H9 (cell line): ENCODE results near the gene C19orf85. TPM values are rescaled to one million over a fixed set of nuclear protein-coding genes. Genes with fewer than 3 reads are reported as not detected.
A peak's percentile ranks its signal among the peaks of the same experiment; 100 is the strongest.

Source experiments
- DNase-seq: peaks from one replicate; pipeline ENCODE4 v3.0.0-alpha.2; 2017
- H2AFZ ChIP-seq: one replicate; pipeline ENCODE4 v1.6.1; 2013; ENCODE audit warnings: mild to moderate bottlenecking, low read length, control low read depth, moderate library complexity
- H2AK5ac ChIP-seq: 2 replicates; pipeline ENCODE4 v1.6.1; 2013; ENCODE audit warnings: low read length, control low read depth, mixed read lengths; ENCODE audit not compliant: insufficient read length
- H2BK120ac ChIP-seq: one replicate; pipeline ENCODE4 v1.6.1; 2013; ENCODE audit warnings: low read depth, mild to moderate bottlenecking, low read length, control low read depth, inconsistent platforms; ENCODE audit not compliant: poor library complexity, severe bottlenecking
- H2BK12ac ChIP-seq: 2 replicates; pipeline ENCODE4 v1.6.1; 2013; ENCODE audit warnings: low read length, control low read depth, mixed read lengths, low read depth; ENCODE audit not compliant: insufficient read length
- H2BK15ac ChIP-seq: 2 replicates; pipeline ENCODE4 v1.6.1; 2013; ENCODE audit warnings: low read depth, low read length, control low read depth
- H2BK20ac ChIP-seq: one replicate; pipeline ENCODE4 v1.6.1; 2013; ENCODE audit warnings: low read depth, mild to moderate bottlenecking, low read length, control low read depth, inconsistent platforms; ENCODE audit not compliant: poor library complexity, severe bottlenecking
- H2BK5ac ChIP-seq: 2 replicates; pipeline ENCODE4 v1.6.1; 2013; ENCODE audit warnings: low read length, control low read depth, mixed read lengths; ENCODE audit not compliant: insufficient read length
- H3K14ac ChIP-seq: 2 replicates; pipeline ENCODE4 v1.6.1; 2013; ENCODE audit warnings: low read length, control low read depth; ENCODE audit not compliant: insufficient read depth
- H3K18ac ChIP-seq: 2 replicates; pipeline ENCODE4 v1.6.1; 2013; ENCODE audit warnings: low read depth, mild to moderate bottlenecking, mixed read lengths, low read length, control low read depth; ENCODE audit not compliant: insufficient read length
- H3K23ac ChIP-seq: 2 replicates; pipeline ENCODE4 v1.6.1; 2013; ENCODE audit warnings: low read length, control low read depth, mixed read lengths, low read depth; ENCODE audit not compliant: insufficient read length
- H3K23me2 ChIP-seq: 2 replicates; pipeline ENCODE4 v1.6.1; 2013; ENCODE audit warnings: low read depth, mild to moderate bottlenecking, mixed read lengths, low read length, control low read depth; ENCODE audit not compliant: insufficient read length, poor library complexity, severe bottlenecking
- H3K27ac ChIP-seq: 2 replicates; pipeline ENCODE4 v1.5.1; 2013; ENCODE audit warnings: low read length, control low read depth, mixed read lengths, low read depth; ENCODE audit not compliant: insufficient read length
- H3K27me3 ChIP-seq: 2 replicates; pipeline ENCODE4 v1.6.1; 2013; ENCODE audit warnings: low read length, control low read depth, inconsistent platforms; ENCODE audit not compliant: insufficient read depth
- H3K4ac ChIP-seq: 2 replicates; pipeline ENCODE4 v1.6.1; 2013; ENCODE audit warnings: low read depth, mild to moderate bottlenecking, control low read depth, inconsistent platforms, low read length, moderate library complexity
- H3K4me1 ChIP-seq: 2 replicates; pipeline ENCODE4 v1.6.1; 2013; ENCODE audit warnings: low read length, control low read depth, inconsistent platforms; ENCODE audit not compliant: insufficient read depth
- H3K4me2 ChIP-seq: 2 replicates; pipeline ENCODE4 v1.6.1; 2013; ENCODE audit warnings: low read length, control low read depth, mixed read lengths; ENCODE audit not compliant: insufficient read length, insufficient read depth
- H3K56ac ChIP-seq: 2 replicates; pipeline ENCODE4 v1.6.1; 2013; ENCODE audit warnings: low read depth, mild to moderate bottlenecking, mixed read lengths, low read length, control low read depth; ENCODE audit not compliant: insufficient read length
- H3K79me1 ChIP-seq: 2 replicates; pipeline ENCODE4 v1.6.1; 2013; ENCODE audit warnings: low read depth, mild to moderate bottlenecking, moderate library complexity, low read length, control low read depth, inconsistent platforms; ENCODE audit not compliant: insufficient read depth, poor library complexity, severe bottlenecking
- H3K79me2 ChIP-seq: 2 replicates; pipeline ENCODE4 v1.6.1; 2013; ENCODE audit warnings: low read length, control low read depth, inconsistent platforms; ENCODE audit not compliant: insufficient read depth
- H3K9ac ChIP-seq: 2 replicates; pipeline ENCODE4 v1.6.1; 2013; ENCODE audit warnings: low read length, control low read depth, mixed read lengths; ENCODE audit not compliant: insufficient read length; ENCODE audit errors: extremely low read depth
- H3K9me3 ChIP-seq: one replicate; pipeline ENCODE4 v1.6.1; 2013; ENCODE audit warnings: low read depth, low read length, inconsistent platforms; ENCODE audit not compliant: control insufficient read depth
- H3T11ph ChIP-seq: one replicate; pipeline ENCODE4 v1.6.1; 2013; ENCODE audit warnings: mild to moderate bottlenecking, low read length, control low read depth, inconsistent platforms
- H4K20me1 ChIP-seq: one replicate; pipeline ENCODE4 v1.6.1; 2013; ENCODE audit not compliant: control insufficient read depth, insufficient read length, insufficient read depth
- H4K5ac ChIP-seq: 2 replicates; pipeline ENCODE4 v1.6.1; 2013; ENCODE audit warnings: low read depth, mild to moderate bottlenecking, mixed read lengths, low read length, control low read depth; ENCODE audit not compliant: insufficient read length
- H4K8ac ChIP-seq: replicated peaks from 2 replicates; pipeline ENCODE4 v1.6.1; 2013; ENCODE audit warnings: low read length, control low read depth, mixed read lengths, low read depth; ENCODE audit not compliant: insufficient read length
- H4K91ac ChIP-seq: 2 replicates; pipeline ENCODE4 v1.6.1; 2013; ENCODE audit warnings: low read depth, mild to moderate bottlenecking, moderate library complexity, mixed read lengths, low read length, control low read depth; ENCODE audit not compliant: insufficient read length
- H3K27ac Mint-ChIP-seq, 3 experiments: 2 replicates in 2 of 3; 3 replicates in 1 of 3; pipeline ENCODE4 v1.8.0; 2020 to 2021; ENCODE audit warnings: mixed read lengths in 3 of 3, mild to moderate bottlenecking in 1 of 3, moderate library complexity in 1 of 3
- H3K27me3 Mint-ChIP-seq: 2 replicates; pipeline ENCODE4 v1.8.0; 2021; ENCODE audit warnings: low read depth, mild to moderate bottlenecking, moderate library complexity, mixed read lengths
- H3K36me3 Mint-ChIP-seq, 3 experiments: 2 replicates in 2 of 3; 3 replicates in 1 of 3; pipeline ENCODE4 v1.8.0; 2020 to 2021; ENCODE audit warnings: low read depth in 3 of 3, mixed read lengths in 3 of 3; ENCODE audit not compliant: insufficient read depth in 1 of 3
- H3K4me1 Mint-ChIP-seq, 2 experiments: 2 replicates each; pipeline ENCODE4 v1.8.0; 2020; ENCODE audit warnings: mixed read lengths in 2 of 2
- H3K4me3 Mint-ChIP-seq, 2 experiments: 2 replicates in 1 of 2; 3 replicates in 1 of 2; pipeline ENCODE4 v1.8.0; 2020 to 2021; ENCODE audit warnings: mild to moderate bottlenecking in 2 of 2, mixed read lengths in 2 of 2, moderate library complexity in 1 of 2
- H3K9me3 Mint-ChIP-seq, 2 experiments: 2 replicates in 1 of 2; 3 replicates in 1 of 2; pipeline ENCODE4 v1.8.0; 2020; ENCODE audit warnings: mild to moderate bottlenecking in 2 of 2, mixed read lengths in 2 of 2, moderate library complexity in 1 of 2
- WGBS: extraction: QIAGEN DNeasy Blood & Tissue Kit; methylation state at CpG from one replicate; pipeline ENCODE4 v1.1.7; 2013; ENCODE audit warnings: missing lambda C conversion rate, low lambda C conversion rate, mixed read lengths; ENCODE audit not compliant: insufficient read length; ENCODE audit errors: extremely low coverage; 5-methylcytosine and 5-hydroxymethylcytosine counted together
- total RNA-seq: library from RNA; stranded (reverse); gene quantifications from 2 replicates; pipeline ENCODE4 v1.2.1, GENCODE V29; 2021
- TF ChIP-seq, protein P1 (sequence below): fragments of 200-600 bp; sonication (generic); conservative IDR thresholded peaks from 3 replicates; pipeline ENCODE4 v1.8.0; 2021; ENCODE audit warnings: antibody characterized with exemption, mild to moderate bottlenecking

The C19orf85 gene
- total RNA-seq, 1 experiment from 2014 or later: 1.2 TPM

DNA sequence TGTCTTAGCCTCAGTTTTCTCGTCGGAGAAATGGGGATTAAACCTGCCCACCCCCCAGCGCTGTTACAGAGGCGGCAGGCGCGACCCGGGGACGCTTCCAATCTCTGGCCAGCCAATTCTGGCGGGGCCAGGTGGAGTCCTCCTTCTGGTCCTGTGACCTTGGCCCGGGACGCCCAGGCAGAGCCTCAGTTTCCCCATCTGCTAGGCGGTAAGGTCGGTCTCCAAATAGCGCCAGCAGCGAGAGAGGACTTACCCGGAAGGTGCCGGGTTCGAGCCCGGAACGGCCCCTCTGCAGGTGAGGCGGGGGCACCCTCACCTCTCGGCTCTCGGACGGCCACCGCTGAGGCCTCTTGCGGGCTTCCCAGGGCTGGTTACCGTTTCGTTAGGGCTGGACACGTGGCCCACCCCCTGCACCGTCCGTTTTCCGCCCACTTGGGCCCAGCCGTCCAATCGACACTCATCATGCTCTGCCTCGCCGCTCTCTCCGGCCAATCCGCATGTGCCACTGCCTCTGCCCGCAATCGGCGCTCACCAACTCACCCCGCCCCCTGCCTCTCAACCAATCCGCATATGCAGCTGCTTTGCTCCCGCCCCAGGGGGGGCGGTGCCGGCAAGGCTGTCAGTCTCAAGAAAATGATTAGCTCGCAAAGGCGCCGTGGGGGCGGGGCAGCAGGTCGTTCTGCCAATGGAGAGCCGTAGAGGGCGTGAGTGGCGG is 3.1 kb downstream of the C19orf85 start, which contains the start of gene ISOC2:
ISOC2 (minus strand) TSS at position 384 of the 715 bp plus-strand sequence. CDS start 5,156 bp downstream, outside the sequence.
- Mint-ChIP-seq H3K4me1 (peaks cover 19 to 34% of the 10 kb centered on the region in 2 experiments), H3K36me3 (peaks cover 3 to 7% (median 5%) of the 10 kb centered on the region in 3 experiments; a peak in 6 of 7 replicates), H3K4me3 (peak within 1 kb of the TSS; percentile 84 to 90), H3K27ac (peak within 1 kb of the TSS; percentile 83 to 92 (median 89)), H3K9me3 (0 out of 5 replicates have a peak, but pooled peaks cover 0 to 3% of the 10 kb centered on the region in 2 experiments), H3K27me3 (peaks cover 12% of the 10 kb centered on the region)
- H4K91ac ChIP-seq: no peak within 1 kb of the TSS
- H2AFZ ChIP-seq: no peak within 1 kb of the TSS
- H3K27me3 ChIP-seq: no peaks in the 10 kb centered on the region
- H2BK15ac ChIP-seq: no peak within 1 kb of the TSS
- H3K9ac ChIP-seq: no peak within 1 kb of the TSS
- no peak within 1 kb of the TSS for H4K8ac ChIP-seq
- no peak within 1 kb of the TSS for H3K56ac ChIP-seq
- DNase-seq: peak; percentile 100
- no peaks in the 10 kb centered on the region for H3K79me1 ChIP-seq
- no peak within 1 kb of the TSS; the same call in 1 of the 2 replicates for H3K4ac ChIP-seq
- H2AK5ac ChIP-seq: no peak within 1 kb of the TSS
- no peak within 1 kb of the TSS for H2BK120ac ChIP-seq
- H3K14ac ChIP-seq: peak within 1 kb of the TSS; percentile 53; the same call in 1 of the 2 replicates
- H3K79me2 ChIP-seq: 0 out of 2 replicates have a peak, but pooled peaks cover 4% of the 10 kb centered on the region
- no peaks in the 10 kb centered on the region for H4K20me1 ChIP-seq
- H3K4me1 ChIP-seq: peaks cover 5% of the 10 kb centered on the region; the same call in 1 of the 2 replicates
- no peak within 1 kb of the TSS for H3T11ph ChIP-seq
- H3K23me2 ChIP-seq: peaks cover 5% of the 10 kb centered on the region
- H3K27ac ChIP-seq: no peak within 1 kb of the TSS
- no peak within 1 kb of the TSS for H2BK12ac ChIP-seq
- no peak within 1 kb of the TSS for H3K23ac ChIP-seq
- no peak within 1 kb of the TSS for H2BK5ac ChIP-seq
- WGBS: no CpG with 5 or more reads among the region's 54 CpGs
- H3K4me2 ChIP-seq: peak within 1 kb of the TSS; percentile 49
- H2BK20ac ChIP-seq: no peak within 1 kb of the TSS
- TF ChIP-seq, protein P1, sequence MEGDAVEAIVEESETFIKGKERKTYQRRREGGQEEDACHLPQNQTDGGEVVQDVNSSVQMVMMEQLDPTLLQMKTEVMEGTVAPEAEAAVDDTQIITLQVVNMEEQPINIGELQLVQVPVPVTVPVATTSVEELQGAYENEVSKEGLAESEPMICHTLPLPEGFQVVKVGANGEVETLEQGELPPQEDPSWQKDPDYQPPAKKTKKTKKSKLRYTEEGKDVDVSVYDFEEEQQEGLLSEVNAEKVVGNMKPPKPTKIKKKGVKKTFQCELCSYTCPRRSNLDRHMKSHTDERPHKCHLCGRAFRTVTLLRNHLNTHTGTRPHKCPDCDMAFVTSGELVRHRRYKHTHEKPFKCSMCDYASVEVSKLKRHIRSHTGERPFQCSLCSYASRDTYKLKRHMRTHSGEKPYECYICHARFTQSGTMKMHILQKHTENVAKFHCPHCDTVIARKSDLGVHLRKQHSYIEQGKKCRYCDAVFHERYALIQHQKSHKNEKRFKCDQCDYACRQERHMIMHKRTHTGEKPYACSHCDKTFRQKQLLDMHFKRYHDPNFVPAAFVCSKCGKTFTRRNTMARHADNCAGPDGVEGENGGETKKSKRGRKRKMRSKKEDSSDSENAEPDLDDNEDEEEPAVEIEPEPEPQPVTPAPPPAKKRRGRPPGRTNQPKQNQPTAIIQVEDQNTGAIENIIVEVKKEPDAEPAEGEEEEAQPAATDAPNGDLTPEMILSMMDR: no peak
- peak within 1 kb of the TSS; percentile 67 for H3K18ac ChIP-seq
- no peaks in the 10 kb centered on the region for H3K9me3 ChIP-seq
- H4K5ac ChIP-seq: no peak within 1 kb of the TSS
